Stimulated activated effector memory CD8-positive, alpha-beta T cell treated with anti-CD3 and anti-CD28 coated beads, Interleukin-12 subunit alpha, Interleukin-12 subunit beta, amount 100 ng/mL, for 72 hours (primary cell): Measurements from ENCODE around the gene GOSR2.
"Not testable (repeated sequence)": the region's sequence is repeated elsewhere in the genome, so short reads cannot be mapped to it uniquely, and the experiment has no call there.

Experiments
- ATAC-seq: fragments of 150-1000 bp; cut with Tn5 transposase; 2 replicates; pipeline ENCODE4 v1.10.0; 2021
- DNase-seq, 2 donors: peaks; one replicate each; pipeline ENCODE4 v3.0.0; 2021 to 2022; ENCODE audit warnings: low spot score in 2 of 2
- H3K27ac Mint-ChIP-seq: one replicate; pipeline ENCODE4 v1.8.0; 2022; ENCODE audit warnings: mild to moderate bottlenecking, mixed read lengths
- H3K36me3 Mint-ChIP-seq: one replicate; pipeline ENCODE4 v1.8.0; 2022; ENCODE audit warnings: mild to moderate bottlenecking, mixed read lengths
- H3K4me1 Mint-ChIP-seq: one replicate; pipeline ENCODE4 v1.8.0; 2022; ENCODE audit warnings: mixed read lengths
- H3K4me3 Mint-ChIP-seq: one replicate; pipeline ENCODE4 v1.8.0; 2022; ENCODE audit warnings: mild to moderate bottlenecking, mixed read lengths
- H3K9me3 Mint-ChIP-seq: one replicate; pipeline ENCODE4 v1.8.0; 2022; ENCODE audit warnings: mixed read lengths

GOSR2 gene

DNA sequence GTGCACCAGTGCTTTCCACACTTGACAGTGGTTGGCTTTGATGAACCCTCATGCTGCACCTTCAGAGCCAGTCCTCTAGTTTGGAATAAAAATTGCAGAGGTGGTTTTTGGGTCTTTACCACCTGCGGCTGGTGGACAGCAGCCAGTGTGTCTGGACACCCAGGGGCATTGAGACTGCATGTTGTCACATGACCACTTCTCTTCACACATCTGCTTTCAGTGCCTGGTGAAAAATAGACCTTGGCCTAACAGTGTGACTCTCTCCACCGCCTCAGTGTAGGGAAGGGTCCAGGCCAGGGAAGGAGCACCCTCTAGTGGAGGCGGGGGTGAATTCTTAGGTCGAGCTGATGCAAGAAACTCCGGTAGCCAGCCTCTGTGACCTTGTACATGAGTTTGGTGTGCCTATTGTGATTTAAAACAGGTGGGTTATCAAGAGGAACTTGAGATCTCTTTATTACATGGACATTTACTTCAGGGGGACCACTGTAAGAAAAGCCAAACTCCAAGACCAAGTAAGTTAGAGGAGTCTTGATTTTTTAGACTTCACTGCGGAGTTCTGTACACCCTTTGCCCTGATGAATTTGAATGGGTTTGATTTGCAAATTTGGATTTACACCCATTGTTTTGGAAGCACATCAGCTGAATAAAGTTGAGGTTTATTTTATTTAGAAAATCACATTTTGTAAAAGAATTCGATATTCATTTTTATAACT lies 17.9 kb downstream of the GOSR2 start:
- no peaks in the 10 kb centered on the region for H3K9me3 Mint-ChIP-seq
- H3K36me3 Mint-ChIP-seq: peaks cover 71% of the 10 kb centered on the region
- peak overlapping the region; percentile 38 for H3K27ac Mint-ChIP-seq
- H3K4me3 Mint-ChIP-seq: no peak overlapping the region
- DNase-seq (peak; percentile 53 to 85), ATAC-seq (peak; percentile 84)
- H3K4me1 Mint-ChIP-seq: peaks cover 18% of the 10 kb centered on the region

DNA sequence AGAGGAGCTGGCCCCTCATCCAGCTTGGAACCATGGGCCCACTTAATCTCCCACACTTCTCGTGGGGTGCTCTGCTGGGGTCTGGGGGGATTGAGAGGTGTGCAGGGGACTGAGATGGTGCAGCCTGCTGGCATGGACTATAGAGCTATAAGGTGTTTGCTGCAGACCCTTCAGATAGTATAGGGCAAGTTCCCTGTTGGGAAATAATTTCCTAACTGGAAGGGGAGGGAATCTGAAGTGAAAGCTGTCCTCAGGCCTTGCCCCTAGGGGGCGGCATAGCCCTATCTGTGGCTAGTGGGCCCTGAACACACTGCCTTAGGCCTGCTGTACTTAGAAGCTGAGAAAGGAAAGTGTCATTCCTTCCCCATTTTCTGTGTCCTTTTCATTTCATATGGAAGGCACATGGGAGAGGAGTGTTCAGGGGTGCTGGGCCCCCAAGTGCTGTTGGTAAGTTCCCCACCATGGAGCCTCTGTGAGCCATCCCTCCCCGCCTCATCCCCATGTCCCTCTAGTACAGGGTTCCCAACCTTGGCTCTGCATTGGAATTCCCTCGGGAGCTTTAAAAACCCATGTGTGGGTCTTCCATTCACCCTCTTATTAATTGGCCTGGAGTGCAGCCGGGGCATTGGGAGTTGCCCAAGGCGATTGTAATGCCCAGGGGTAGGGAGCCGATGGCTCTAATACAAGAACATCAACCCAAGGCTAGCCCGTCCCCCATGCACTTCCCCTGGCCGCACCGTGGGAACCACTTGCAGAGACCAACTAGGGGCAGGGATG lies 19.7 kb downstream of the GOSR2 start:
- ATAC-seq: peak; percentile 53
- no peak overlapping the region for H3K4me3 Mint-ChIP-seq
- H3K27ac Mint-ChIP-seq: no peak overlapping the region

GRCh38 chr17:46943218-46943500 lies 20.2 kb downstream of the GOSR2 start:
- ATAC-seq (no peak), DNase-seq (no peak)
- no peak overlapping the region for H3K4me3 Mint-ChIP-seq

More for the DNA sequence above, 19.7 kb downstream of the GOSR2 start:
- Mint-ChIP-seq H3K36me3 (peaks cover 53% of the 10 kb centered on the region), H3K4me1 (peaks cover 25% of the 10 kb centered on the region), H3K9me3 (no peaks in the 10 kb centered on the region)
- peak; percentile 17 to 64 for DNase-seq

GRCh38 chr17:46943501-46944393 lies 20.8 kb downstream of the GOSR2 start:
- peak overlapping the region; percentile 89 for H3K27ac Mint-ChIP-seq
- ATAC-seq: no peak
- H3K9me3 Mint-ChIP-seq: no peaks in the 10 kb centered on the region
- peaks cover 42% of the 10 kb centered on the region for H3K36me3 Mint-ChIP-seq
- DNase-seq: no peak
- H3K4me3 Mint-ChIP-seq: no peak overlapping the region
- peaks cover 25% of the 10 kb centered on the region for H3K4me1 Mint-ChIP-seq

More at GRCh38 chr17:46943218-46943500, 20.2 kb downstream of the GOSR2 start:
- H3K9me3 Mint-ChIP-seq: no peaks in the 10 kb centered on the region
- peaks cover 48% of the 10 kb centered on the region for H3K36me3 Mint-ChIP-seq
- peak overlapping the region; percentile 89 for H3K27ac Mint-ChIP-seq
- peaks cover 25% of the 10 kb centered on the region for H3K4me1 Mint-ChIP-seq

DNA sequence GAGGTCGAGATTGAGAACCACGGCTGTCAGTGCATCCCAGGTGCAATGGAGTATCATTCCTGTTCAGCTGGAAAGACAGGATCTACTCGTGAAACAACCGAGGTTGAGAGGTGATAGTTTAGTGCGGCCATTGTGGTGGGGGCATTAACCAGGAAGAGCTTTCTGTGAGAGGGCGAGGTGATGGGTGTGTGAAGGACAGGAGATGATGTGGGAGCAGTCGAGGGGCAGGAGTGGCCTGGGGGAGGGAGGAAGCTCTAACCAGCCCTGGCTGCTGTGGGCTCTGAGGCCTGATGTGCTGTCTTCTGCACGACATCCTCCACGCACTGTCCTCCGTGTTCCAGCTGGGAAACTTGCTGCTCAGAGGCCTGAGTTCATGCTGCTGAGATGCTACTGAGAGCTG lies 22.0 kb downstream of the GOSR2 start:
- DNase-seq: no peak
- H3K9me3 Mint-ChIP-seq: no peaks in the 10 kb centered on the region
- no peak for ATAC-seq
- H3K4me1 Mint-ChIP-seq: peaks cover 25% of the 10 kb centered on the region
- H3K4me3 Mint-ChIP-seq: no peak overlapping the region
- peak overlapping the region; percentile 26 for H3K27ac Mint-ChIP-seq
- peaks cover 30% of the 10 kb centered on the region for H3K36me3 Mint-ChIP-seq

DNA sequence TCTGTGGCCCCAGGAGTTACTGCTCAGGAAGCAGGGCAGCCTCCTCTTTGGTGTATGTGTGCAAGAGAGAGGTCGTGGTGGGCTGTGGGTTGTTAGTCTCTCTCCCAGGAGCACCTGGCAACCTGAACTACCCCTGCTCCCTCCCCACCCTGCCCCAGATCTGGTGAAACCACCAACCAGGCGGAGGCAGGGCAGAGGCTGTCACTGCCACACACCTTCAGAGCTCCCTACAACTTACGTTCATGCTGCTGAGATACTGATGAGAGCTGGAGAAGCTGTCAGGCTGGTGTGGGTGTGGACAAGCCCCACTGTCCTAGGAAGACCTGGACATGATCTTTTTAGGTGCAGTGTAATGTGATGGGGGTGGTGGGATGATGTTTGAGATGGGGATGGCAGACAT lies 24.3 kb downstream of the GOSR2 start:
- peaks cover 7% of the 10 kb centered on the region for H3K36me3 Mint-ChIP-seq
- no peak for ATAC-seq
- H3K27ac Mint-ChIP-seq: peak overlapping the region; percentile 46
- no peaks in the 10 kb centered on the region for H3K9me3 Mint-ChIP-seq
- H3K4me3 Mint-ChIP-seq: no peak overlapping the region
- no peak for DNase-seq
- peaks cover 33% of the 10 kb centered on the region for H3K4me1 Mint-ChIP-seq

DNA sequence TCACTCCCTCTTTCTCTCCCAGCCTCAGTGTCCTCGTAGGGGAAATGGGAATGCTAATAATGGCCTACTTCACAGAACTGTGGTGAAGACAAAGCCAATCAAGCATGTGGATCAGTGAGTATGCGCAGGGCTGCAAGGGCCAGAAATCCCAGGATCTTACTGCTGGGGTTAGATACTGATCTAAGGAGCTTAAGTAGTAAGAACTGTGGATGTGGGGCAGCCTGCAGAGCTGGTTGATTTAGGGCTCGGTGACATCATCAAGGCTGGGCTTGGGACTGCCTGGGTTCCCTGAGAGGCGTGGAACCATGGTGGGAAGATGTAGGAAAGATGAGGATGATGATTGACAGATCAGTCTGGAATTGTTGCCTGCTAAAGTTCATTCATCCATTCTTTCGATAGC lies 25.6 kb downstream of the GOSR2 start:
- Mint-ChIP-seq H3K27ac (no peak overlapping the region), H3K4me3 (no peak overlapping the region), H3K4me1 (peaks cover 29% of the 10 kb centered on the region), H3K36me3 (peaks cover 4% of the 10 kb centered on the region), H3K9me3 (no peaks in the 10 kb centered on the region)
- ATAC-seq: no peak
- DNase-seq: no peak

- Mint-ChIP-seq H3K9me3 (no peaks in the 10 kb centered on the region), H3K4me3 (no peak overlapping the region), H3K27ac (no peak overlapping the region), H3K36me3 (no peaks in the 10 kb centered on the region), H3K4me1 (peaks cover 22% of the 10 kb centered on the region)
- ATAC-seq: no peak
- DNase-seq: no peak
Measured at GRCh38 chr17:46949291-46950174, 26.6 kb downstream of the GOSR2 start.

GRCh38 chr17:46950342-46950996 lies 27.5 kb downstream of the GOSR2 start:
- H3K36me3 Mint-ChIP-seq: no peaks in the 10 kb centered on the region
- no peak for ATAC-seq
- H3K27ac Mint-ChIP-seq: no peak overlapping the region
- H3K4me1 Mint-ChIP-seq: peaks cover 16% of the 10 kb centered on the region
- H3K9me3 Mint-ChIP-seq: no peaks in the 10 kb centered on the region
- no peak overlapping the region for H3K4me3 Mint-ChIP-seq
- no peak for DNase-seq

GRCh38 chr17:46950997-46951621 lies 28.1 kb downstream of the GOSR2 start:
- Mint-ChIP-seq H3K9me3 (no peaks in the 10 kb centered on the region), H3K4me3 (no peak overlapping the region), H3K27ac (no peak overlapping the region), H3K36me3 (no peaks in the 10 kb centered on the region), H3K4me1 (peaks cover 16% of the 10 kb centered on the region)
- DNase-seq: no peak
- ATAC-seq: no peak

- H3K9me3 Mint-ChIP-seq: no peaks in the 10 kb centered on the region
- no peak overlapping the region for H3K4me3 Mint-ChIP-seq
- no peaks in the 10 kb centered on the region for H3K36me3 Mint-ChIP-seq
- no peak overlapping the region for H3K27ac Mint-ChIP-seq
- peaks cover 14% of the 10 kb centered on the region for H3K4me1 Mint-ChIP-seq
- ATAC-seq (no peak), DNase-seq (no peak)
Measured at GRCh38 chr17:46951706-46952105, 28.7 kb downstream of the GOSR2 start.

DNA sequence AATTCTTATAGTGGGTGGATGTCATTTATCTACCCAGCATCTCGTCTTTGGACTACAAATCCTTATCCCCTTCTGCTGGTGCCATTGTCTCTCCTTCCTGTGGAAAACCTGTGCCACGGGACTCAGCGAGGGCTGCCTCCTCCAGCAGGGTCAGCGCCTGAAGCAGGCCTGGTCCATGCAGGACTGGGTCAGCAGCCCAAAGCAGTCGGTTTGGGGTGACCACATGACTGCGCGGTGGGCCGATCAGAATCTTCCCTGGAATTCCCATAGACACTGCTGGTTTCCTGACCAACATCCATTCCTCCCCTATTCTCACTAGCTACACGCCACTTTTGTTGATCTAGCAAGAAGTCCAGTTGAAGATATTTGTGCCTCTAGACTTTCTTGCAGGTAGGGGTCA lies 29.2 kb downstream of the GOSR2 start:
- H3K4me1 Mint-ChIP-seq: peaks cover 10% of the 10 kb centered on the region
- no peak for ATAC-seq
- no peak for DNase-seq
- H3K4me3 Mint-ChIP-seq: no peak overlapping the region
- no peaks in the 10 kb centered on the region for H3K9me3 Mint-ChIP-seq
- no peaks in the 10 kb centered on the region for H3K36me3 Mint-ChIP-seq
- no peak overlapping the region for H3K27ac Mint-ChIP-seq

GRCh38 chr17:46953191-46953590 lies 30.2 kb downstream of the GOSR2 start:
- not testable (repeated sequence) for H3K36me3 Mint-ChIP-seq, H3K9me3 Mint-ChIP-seq, H3K4me3 Mint-ChIP-seq, H3K4me1 Mint-ChIP-seq, ATAC-seq, H3K27ac Mint-ChIP-seq, DNase-seq

- Mint-ChIP-seq H3K36me3 (no peaks in the 10 kb centered on the region), H3K9me3 (peaks cover 8% of the 10 kb centered on the region), H3K27ac (no peak overlapping the region), H3K4me1 (peaks cover 6% of the 10 kb centered on the region), H3K4me3 (no peak overlapping the region)
- DNase-seq (no peak), ATAC-seq (no peak)
Measured at GRCh38 chr17:46958041-46958591, 35.2 kb downstream of the GOSR2 start.
